ENCODE measurements around the gene BBS1.
"Not testable (repeated sequence)": the region's sequence is repeated elsewhere in the genome, so short reads cannot be mapped to it uniquely, and the experiment has no call there.

The BBS1 gene

GRCh38 chr11:66510271-66510989, at the start of gene BBS1:
Gene BBS1 (plus strand): TSS chr11:66510635. CDS start chr11:66510660, 25 bp downstream.
- DNase-seq (ENCODE audit: low read depth, low spot score) = peak; percentile 66

DNA sequence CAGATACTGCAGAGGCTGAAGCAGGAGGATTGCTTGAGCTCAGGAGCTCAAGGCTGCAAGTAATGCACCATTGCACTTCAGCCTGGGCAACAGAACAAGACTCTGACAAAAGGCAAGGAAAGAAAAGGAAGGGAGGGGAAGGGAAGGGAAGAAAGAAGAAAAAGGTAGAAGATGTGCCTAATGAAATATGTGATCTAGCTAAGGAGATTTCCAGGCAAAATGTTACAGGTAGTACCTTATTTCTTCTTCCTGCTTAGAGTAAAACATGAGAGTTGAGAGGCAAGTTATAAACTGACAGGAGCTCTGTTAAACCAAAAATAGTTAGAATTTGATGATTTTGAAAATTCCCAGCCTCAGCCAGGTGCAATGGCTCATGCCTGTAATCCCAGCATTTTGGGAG, 48.4 kb upstream of the BBS1 start:
- no peak for DNase-seq (ENCODE audit: low read depth, low spot score)

- no peak for DNase-seq (ENCODE audit: low read depth, low spot score)
Observed at GRCh38 chr11:66462911-66463310, 47.5 kb upstream of the BBS1 start.

- DNase-seq (ENCODE audit: low read depth, low spot score) = not testable (repeated sequence)
Observed at GRCh38 chr11:66464116-66464515, 46.3 kb upstream of the BBS1 start.

- DNase-seq (ENCODE audit: low read depth, low spot score) = no peak
Observed at GRCh38 chr11:66464916-66465315, 45.5 kb upstream of the BBS1 start.

DNA sequence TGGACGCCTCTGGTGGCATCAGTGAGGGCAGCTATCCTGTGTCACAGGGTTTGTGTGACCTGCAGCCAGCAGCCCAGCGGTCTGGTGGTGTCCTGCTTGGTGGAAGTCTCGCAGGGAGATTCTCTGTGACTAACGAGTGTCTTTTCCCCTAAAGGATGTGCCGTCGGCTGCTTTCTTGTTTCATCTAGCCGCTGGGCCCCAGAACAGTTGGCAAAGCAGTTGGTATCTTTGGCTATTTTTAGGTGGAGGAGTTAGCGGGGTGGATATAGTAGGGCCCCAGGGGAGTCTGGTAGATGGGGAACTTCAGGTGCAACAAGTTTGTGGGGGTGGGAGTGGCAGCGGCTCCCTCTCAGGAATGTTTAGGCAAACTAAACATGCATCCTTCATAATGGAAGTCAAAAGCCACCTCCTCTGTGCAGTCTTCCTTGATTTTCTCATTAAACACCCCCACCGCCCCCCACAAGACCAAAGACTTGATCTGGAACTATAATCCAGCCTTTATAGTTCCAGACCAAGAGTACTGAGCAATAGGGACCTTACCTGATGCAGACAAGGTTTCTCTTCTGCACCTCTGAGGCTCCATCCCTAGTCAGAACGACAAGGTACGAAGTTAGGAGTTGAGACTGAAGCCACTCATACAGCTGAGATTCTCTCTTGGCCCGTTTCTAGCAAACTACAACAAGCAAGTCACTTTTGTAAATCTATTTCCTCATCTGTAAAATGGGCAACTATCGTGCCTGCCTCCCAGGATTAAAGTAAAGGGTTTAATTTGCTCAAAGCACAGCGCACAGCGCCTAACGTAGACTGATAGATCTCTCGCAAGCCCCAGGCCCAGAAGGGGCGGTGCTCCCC, 44.8 kb upstream of the BBS1 start:
- no peak for DNase-seq (ENCODE audit: low read depth, low spot score)

GRCh38 chr11:66466225-66467033, 44.0 kb upstream of the BBS1 start, which contains the start of gene PELI3:
Gene PELI3 (plus strand): TSS chr11:66466905. CDS start chr11:66468129, 1,224 bp downstream.
- peak; percentile 87 for DNase-seq (ENCODE audit: low read depth, low spot score)

- DNase-seq (ENCODE audit: low read depth, low spot score) = peak; percentile 9
Observed at GRCh38 chr11:66467034-66467659, 43.3 kb upstream of the BBS1 start.

DNA sequence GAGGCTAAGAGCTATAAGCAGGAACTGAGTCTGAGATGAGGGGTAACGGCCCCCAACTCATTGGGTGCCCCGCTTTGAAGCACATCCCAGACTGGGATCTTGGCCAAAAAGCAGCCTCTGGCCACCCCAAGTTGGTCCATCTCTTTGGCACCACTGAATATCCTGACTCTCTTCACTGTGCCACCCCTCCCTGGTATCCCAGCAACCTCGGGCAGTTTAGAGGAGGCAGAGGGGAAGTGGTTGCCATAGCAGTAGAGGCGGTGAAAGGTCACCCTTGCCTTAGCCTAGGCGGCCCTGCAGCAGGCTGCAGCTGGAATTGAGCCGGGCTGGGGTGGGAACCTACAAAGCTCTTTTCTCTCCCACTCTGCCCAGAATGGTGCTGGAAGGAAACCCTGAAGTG, 42.7 kb upstream of the BBS1 start:
- no peak for DNase-seq (ENCODE audit: low read depth, low spot score)

DNA sequence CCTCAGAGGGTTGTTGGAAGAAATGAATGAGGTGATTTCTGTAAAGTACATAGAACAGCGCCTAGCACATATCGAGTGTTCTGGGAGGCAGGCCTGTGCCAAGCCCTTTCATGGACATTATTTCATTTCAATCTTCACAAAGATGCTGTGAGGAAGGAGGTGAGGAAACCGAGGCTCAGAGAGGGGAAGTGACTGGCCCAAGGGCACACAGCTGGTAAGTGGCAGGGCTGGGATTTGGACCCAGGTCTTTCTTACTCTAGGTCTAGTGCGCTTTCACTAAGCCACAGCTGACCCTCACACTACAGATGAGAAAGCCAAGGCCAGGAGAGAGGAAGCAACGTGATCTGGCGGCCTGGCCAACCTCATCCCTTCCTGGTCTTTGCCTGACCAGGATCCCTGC, 41.7 kb upstream of the BBS1 start:
- no peak for DNase-seq (ENCODE audit: low read depth, low spot score)

DNA sequence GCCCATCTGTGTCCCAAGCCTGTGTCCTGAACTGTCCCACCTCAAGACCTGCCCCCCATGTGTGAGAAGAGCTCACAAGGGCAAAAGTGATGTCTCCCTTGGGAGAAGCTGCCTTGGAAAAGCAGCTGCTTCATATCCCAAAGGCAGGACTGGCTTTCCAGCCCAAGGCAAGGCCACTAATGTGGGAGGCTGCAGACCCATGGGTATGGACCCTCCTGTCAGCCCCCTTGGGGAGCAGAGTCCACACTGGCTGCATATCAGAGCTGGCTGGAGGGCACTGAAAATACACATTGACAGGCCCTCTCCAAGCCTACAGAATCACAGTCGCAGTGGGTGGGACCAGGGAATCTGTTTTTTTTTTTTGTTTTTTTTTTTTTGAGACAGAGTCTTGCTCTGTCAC, 41.0 kb upstream of the BBS1 start:
- DNase-seq (ENCODE audit: low read depth, low spot score) = no peak

- no peak for DNase-seq (ENCODE audit: low read depth, low spot score)
Observed at GRCh38 chr11:66470015-66470414, 40.4 kb upstream of the BBS1 start.

DNA sequence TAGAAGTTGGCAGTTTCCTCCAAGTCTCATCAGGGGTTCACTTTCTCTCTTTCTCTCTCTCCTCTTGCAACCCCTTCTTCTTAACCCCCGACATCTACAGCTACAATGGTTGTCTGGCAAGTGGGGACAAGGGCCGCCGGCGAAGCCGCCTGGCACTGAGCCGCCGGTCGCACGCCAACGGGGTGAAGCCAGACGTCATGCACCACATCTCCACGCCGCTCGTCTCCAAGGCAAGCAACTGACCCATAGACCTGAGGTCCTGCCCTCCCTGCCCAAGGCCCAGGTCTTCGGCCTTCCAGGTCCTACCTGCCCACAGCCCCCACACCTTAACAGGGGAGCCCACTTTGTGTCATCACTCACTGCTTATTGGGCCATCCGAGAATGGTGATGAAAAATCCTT, 39.3 kb upstream of the BBS1 start:
- DNase-seq (ENCODE audit: low read depth, low spot score) = no peak

DNA sequence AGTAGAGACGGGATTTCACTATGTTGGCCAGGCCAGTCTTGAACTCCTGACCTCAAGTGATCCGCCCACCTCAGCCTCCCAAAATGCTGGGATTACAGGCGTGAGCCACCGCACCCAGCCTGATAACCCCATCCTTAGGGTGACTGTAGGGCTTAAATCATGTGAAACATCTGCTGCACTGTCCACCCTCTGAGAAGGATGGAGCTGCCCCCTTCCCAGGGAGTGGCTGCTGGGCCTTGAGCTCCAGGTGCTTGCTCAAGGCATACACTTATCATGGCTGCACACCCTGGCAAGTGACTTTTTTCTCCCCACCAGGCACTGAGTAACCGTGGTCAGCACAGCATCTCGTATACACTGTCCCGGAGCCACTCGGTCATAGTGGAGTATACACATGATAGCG, 38.4 kb upstream of the BBS1 start:
- DNase-seq (ENCODE audit: low read depth, low spot score) = no peak

- DNase-seq (ENCODE audit: low read depth, low spot score) = no peak
Observed at GRCh38 chr11:66473167-66473566, 37.3 kb upstream of the BBS1 start.

GRCh38 chr11:66473608-66474515, 36.6 kb upstream of the BBS1 start:
- no peak for DNase-seq (ENCODE audit: low read depth, low spot score)

GRCh38 chr11:66475349-66476172, 34.9 kb upstream of the BBS1 start:
- no peak for DNase-seq (ENCODE audit: low read depth, low spot score)

GRCh38 chr11:66476173-66476840, 34.1 kb upstream of the BBS1 start:
- no peak for DNase-seq (ENCODE audit: low read depth, low spot score)

- DNase-seq (ENCODE audit: low read depth, low spot score) = no peak
Observed at GRCh38 chr11:66476841-66477251, 33.6 kb upstream of the BBS1 start.
